HG03521 (cell line): ENCODE data around the gene ITGAV.

Source experiments
- ATAC-seq: cut with Tn5 transposase; IDR thresholded peaks from one replicate; pipeline ENCODE4 v1.9.1; 2021; ENCODE audit warnings: mild to moderate bottlenecking, moderate library complexity; ENCODE audit not compliant: unreplicated experiment

The ITGAV gene

DNA sequence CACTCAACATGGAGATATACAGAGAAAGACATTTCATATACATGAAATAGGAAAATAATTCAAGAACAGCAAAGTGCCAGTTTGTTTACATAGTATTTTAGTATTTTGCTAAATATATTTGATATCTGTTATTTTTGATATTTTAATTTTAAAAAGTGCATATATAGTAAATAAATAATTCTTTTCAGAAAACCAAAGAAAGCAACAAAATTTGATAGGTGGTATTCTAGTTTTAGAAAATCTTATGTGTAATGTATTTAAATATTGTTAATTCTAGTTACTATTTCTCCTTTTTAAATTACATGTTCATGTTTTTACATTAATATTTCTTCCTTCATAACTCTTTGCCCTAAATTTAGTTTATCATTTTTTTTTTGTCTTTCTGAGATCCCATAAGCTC, 69.5 kb downstream of the ITGAV start:
- no peak for ATAC-seq

DNA sequence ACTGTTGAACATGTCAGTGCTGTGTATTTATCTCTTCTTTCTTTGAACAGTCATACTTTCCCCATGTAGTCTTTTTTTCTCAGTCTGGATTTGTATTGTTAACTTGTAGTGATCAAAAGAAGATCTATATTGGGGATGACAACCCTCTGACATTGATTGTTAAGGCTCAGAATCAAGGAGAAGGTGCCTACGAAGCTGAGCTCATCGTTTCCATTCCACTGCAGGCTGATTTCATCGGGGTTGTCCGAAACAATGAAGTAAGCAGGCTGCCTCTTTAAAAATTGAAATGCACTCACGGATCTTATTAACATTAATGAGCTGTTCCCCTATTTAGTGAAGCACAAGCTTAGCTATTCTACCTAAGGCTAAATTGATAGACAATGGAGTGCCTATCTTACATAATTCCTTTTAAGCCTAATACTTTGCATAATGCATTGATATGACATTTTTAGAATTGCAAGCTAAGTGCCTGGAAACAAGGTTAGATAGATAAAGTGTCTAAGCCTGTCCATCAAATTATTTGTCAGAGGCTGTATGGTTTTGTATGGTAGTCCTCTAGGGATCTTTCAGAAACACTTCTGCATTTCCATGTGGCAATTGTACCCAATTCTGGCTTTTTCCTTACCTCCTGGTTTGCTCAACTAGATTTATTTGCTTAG, 74.7 kb downstream of the ITGAV start:
- ATAC-seq: no peak

DNA sequence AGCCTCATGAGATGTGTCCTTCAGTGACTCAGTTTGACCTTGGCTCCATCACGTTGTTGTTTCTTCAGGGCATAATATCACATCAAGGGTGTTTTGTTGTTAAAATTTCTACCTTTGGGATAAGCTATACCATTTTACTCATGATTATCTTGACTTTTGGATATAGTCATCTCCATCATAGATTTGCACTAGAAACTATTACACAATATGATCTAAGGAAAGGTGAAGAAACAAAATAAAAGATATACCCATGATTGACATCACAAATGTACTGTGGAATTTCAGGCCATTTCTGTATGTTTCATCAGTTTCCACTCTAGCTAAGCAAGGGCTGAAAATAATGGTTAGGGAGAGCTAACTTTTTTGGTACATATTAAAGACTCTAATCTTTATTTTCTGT, 79.3 kb downstream of the ITGAV start:
- ATAC-seq: no peak

DNA sequence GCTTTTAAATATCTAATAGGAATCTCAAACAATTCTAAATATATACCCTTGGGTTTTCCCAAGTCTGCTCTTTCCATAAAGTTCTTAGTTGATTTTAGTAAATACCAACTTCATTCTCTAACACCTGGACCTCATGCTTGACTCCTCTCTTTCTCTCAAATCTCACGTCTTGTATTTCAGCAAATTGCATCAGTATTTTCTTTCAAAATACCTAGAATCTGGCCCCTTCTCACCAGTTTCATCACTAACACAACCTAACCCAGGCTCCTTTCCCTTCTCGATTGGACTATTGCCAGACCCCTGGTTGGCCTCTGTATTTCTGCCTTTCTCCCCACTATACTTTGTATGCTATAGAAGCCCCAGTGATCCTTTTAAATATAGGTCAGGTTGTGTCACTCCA, 81.0 kb downstream of the ITGAV start:
- no peak for ATAC-seq

DNA sequence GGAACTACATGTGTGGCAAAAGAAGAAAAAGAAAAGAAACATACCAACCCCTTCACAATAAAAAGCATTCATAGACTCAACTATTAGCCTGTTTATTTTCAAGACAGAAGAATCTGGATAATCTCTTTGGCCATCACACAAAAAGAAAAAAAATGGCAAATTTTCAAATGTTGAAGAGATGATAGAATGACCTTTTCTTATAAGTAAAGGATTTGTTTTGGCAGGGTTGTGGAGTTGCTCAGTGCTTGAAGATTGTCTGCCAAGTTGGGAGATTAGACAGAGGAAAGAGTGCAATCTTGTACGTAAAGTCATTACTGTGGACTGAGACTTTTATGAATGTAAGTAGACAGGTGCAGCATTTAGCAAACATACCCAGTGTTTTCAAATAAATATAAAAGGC, 85.5 kb downstream of the ITGAV start:
- no peak for ATAC-seq

DNA sequence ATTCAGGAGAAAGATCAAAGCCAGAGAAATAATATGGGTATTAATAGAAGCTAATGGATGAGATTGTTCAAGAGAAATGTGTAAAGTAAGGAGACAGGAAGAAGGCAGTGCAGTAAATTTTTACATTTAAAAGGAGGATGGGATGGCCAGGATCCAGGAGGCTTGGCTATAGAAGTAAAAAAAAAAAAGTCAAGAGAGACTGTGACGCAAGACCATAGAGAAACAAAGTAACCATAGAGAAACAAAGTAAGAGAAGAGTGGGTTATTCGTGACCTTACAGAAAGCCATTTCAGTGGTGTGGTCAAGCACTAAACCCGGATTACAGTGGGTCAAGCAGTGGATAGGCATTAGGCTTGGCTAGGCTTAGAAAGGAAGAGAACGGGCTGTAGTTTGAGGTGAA, 93.5 kb downstream of the ITGAV start:
- ATAC-seq: no peak

DNA sequence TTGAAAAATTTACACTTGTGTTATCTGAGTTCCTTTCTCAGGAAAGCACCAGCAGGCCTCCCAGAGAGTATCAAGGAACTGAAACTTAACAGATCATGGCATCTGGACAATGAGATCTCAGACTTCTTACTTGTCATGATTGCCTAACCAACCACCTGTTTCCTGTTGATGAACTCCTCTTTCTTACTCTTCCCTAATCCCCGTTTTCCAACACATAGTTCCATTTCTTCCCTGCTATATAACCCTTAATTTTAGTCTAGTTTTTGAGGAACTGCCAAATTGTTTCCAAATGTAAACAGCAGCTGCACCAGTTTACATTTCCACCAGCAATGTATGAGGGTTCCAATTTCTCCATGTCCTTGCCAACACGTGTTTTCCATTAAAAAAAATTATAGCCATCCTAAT, 98.0 kb downstream of the ITGAV start:
- ATAC-seq: no peak

DNA sequence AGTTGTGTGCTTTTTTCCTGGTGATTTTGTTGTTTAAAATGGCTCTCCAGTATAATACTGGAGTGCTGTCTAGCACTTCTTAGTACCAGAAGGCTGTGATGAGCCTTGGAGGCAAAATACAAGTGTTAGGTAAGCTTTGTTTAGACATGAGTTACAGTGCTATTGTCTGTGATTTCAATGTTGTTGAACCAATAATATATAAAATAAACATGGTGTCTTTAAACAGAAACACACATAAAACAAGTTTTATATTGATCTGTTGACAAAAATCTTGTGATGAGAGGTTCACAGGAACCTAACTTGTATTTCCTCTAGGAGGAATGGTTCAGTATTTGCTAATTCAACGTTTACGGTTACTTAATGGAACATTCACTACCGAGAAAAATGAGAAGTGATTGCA, 99.0 kb downstream of the ITGAV start:
- ATAC-seq: no peak

DNA sequence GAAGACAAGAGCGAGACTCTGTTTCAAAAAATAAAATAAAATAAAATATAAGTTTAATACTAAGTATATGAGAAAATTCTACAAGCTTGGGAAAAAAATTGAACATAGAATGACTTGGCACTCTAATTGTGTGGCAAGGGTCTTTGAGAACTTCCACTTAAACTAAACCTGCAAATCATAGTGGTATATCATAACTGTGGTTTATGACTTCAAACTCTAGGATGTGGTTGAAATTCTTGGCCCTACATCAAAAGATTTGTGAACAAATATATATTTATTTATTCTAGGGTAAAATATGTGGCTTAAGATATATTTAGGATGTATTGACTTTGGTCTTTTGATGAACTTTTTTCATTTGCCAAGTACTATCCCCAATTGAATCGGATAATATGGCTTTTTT, 100.9 kb downstream of the ITGAV start:
- ATAC-seq: no peak

DNA sequence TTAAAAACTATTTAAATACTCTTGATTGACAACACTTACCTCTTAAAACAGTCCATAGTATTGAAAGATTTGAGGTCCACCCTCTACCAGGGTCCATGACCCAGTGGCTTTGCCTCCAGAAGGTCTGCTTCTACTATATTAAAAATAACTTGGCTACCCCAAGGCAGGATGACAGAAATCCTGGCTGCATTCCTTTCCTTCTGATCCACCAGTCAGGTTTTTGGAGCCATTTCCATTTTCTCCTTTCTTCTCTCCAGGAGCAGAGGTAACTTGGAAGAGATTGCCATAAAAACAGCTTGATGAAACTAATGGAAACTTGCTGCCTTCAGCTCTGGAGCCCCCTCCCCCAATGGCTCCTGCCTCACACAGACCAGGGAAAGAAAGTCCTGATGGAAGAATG, 101.4 kb downstream of the ITGAV start:
- ATAC-seq: no peak

DNA sequence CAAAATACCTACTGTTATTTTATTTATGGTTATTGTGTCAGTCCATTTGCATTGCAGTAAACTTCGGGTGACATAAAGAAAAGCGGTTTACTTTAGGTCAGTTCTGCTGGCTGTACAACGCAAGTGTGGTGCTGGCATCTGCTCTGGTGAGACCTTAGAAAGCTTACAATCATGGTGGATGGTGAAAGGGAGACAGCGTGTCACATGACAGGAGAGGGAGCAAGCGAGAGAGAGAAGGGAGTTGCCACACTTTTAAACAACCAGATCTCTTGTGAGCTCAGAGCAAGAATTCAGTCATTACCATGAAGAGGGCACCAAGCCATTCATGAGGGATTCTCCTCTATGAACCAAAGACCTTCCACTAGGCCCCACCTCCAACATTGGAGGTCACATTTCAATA, 102.0 kb downstream of the ITGAV start:
- no peak for ATAC-seq

DNA sequence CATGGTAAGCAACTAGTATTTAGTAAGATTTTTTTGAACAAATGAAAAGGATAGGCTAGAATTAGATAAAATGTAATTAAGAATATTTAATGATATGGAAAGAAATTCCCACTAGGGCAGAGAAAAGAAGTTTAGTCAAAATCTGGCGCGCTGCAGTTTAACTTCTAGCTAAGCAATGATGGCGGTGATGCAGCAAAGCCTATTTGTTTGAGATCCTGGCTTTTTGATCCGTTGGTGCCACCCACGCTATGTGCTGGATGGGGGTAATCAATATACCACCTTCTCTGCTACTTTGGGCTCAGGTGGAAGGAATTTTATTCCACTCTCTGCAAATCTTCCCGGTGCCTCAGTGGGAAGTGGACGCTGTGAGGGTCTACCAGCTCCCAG, 103.6 kb downstream of the ITGAV start:
- no peak for ATAC-seq

DNA sequence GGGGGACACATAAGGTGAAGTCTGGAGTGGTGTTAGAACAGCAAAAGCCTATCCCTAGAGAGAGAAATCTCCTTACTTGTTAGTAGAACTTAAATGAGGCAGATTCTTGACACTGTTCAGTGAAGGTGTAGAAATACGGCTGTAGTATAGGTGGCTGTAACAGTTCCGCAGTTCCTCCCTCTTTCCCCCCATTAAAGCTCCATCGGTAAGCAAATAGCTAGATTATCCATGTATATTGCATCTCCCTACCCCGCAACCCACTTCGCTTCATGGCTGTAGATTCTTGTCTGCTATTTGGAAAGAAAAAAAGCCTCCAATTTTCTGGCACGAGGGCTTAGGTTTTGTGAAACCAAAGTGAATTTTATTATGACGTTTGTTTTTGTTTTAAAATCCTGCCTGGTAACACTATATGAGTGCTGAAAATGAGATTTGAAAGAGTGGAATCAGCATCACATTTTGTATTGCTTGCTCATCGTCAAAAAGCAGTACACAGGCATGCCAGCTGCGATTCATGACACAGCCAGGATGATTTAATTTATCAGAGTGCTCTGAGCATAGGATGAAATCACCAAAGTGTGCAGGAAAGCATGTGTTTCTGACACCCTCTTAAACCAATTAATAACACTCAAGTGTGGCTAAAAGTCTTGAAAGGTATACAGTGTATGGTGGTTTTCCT, 105.4 kb downstream of the ITGAV start:
- ATAC-seq: no peak

DNA sequence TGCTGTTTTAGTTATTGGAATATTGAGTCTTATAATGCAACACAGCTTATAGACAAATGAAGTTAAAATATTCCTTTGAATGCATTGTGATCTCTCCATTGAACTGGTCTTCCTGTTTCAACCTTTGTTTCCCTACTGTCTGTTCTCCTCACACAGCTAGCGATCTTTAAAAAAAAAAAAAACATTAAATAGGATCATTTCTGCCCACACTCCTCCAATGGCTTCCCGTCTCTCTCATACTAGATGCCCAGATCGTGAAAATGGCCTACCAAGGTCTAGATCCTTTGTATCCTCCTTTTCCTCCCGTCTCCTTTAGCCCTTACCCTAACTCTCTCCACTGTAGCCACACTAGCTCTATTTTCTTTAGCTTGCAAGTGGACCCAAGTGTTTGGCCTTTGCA, 106.4 kb downstream of the ITGAV start:
- no peak for ATAC-seq

DNA sequence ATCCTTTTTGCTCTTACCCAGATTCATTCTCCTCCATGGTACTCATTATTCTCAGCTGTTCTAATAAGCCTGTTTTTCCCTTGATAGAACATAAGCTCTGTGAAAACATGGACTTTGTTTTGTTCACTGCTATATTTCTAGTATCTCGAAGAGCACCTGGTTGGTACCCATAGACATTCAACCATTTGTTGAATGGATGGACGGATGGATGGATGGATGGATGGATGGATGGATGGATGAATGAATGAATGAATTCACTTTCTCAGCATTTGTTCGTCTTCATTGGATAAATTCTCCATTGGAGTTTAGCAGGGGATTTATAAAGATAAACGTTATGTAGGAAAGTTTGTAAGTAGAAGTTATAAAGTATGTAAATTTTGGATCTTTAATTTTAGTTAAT, 106.9 kb downstream of the ITGAV start:
- no peak for ATAC-seq

DNA sequence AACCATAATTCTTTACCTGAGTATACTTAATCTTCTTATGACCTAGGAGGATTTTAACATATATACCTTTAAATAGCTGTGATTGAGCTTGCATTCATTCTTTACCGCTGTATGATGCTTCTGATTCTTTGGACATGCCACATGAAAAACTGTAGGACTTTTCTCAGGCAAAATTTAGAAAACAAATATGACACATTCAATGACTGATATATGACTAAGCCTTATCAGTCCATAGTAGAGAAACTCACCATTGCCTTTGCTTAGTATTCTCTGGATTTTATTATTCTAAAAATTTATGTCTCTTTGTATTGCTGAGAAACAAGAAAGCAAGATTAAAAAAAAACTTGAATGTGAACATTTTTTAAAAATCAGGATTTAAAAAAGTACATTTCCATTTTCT, 107.7 kb downstream of the ITGAV start:
- no peak for ATAC-seq

DNA sequence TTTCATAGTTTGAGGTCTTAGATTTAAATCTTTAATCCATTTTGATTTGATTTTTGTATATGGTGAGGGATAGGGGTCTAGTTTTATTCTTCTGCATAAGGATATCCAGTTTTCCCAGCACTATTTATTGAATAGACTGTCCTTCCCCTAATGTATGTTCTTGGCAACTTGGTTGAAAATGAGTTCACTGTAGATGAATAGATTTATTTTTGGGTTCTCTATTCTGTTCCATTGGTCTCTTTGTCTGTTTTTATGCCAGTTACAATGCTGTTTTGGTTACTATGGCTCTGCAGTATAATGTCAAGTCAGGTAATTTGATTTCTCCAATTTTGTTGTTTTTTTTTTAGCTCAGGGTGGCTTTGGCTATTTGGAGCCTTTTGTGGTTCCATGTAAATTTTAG, 109.9 kb downstream of the ITGAV start:
- no peak for ATAC-seq

DNA sequence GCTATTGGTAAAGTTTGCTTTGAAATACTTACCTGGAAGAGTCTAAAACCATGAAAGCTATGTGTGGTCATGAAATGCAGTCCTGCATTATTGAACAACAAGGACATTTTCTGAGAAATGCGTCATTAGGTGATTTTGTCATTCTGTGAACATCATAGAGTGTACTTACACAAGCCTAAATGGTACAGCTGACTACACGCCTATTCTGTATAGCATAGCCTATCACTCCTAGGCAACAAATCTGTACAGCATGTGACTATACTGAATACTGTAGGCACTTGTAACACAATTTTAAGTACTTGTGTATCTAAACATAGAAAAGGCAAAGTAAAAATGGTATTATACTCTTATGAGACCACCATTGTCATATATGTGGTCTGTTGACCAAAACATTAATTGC, 112.2 kb downstream of the ITGAV start:
- ATAC-seq: no peak

DNA sequence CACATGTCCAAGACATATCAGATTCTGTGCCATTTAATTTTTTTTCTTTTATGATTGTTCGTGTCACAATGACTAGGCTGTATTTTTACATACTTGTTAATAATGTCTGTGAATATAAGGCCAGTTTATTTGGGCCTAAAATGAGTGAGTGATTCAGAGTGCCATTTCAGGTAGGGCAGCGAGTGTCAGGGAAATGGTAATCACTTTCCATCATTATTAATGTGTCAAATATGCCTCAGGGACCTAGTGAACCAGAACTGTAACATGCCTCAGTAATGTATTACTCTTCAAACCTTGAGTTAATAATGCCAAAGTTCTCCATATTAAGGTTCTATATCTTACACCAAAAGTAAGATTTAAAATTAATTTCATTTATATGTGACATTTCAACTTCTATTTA, 112.6 kb downstream of the ITGAV start:
- no peak for ATAC-seq

DNA sequence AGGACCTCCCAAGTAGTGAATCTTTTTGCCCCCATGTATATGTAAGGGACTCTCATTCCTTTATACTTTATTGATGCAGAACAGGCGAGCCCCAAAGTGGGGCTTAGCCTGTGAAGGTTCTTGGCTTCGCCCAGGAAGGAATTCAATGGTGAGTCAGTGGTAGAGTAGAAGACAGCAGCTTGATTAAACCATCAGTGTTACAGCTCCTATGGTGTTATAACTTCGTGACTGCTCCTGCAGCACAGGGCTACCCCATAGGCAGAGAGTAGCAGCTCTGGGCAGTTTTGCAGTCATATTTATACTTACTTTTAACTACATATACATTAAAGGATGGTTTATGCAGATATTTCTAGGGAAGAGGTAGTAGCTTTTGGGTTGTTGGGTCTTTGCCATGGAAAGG, 115.0 kb downstream of the ITGAV start:
- ATAC-seq: no peak

DNA sequence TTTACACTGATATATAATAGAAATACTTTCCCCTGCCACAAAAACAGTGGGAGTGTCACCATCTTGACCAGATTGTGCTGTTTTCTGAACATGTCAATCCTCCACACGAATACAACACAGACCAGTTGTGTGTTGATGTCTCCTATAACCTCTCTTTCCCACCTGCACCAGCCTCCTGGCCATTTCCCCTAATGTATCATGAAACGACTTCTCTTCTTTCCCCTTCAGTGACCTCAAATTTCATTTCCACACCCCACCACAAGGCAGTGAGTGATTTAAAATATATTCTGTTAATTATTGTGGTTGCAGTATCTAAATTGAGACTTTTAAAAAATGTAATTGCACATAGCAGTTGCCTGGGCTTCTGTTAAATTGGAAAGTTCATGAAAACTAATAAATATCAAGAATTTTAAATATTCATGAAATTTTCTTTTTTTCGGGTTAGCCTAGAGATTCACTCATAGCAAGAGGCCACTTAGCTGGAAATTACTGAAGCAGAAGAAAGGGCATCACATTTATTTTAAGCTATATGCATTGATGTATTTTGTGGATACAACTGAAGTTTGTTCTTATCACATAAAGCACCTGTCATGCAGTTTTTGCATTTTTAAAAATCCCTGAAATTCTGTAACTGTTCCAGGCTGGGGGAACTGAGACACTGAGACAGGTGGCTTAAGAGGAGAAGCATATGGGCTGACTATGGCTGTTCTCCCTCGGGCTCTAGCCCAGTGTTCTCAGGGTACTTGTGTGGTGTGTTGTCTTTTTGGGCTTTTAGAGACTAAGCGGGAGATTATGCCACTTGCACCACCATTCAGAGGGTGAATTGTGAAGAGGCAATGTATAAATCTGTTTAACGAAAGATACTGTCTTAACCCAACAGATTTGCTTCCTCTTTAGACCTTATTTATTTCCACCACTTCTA, 119.9 kb downstream of the ITGAV start:
- no peak for ATAC-seq

DNA sequence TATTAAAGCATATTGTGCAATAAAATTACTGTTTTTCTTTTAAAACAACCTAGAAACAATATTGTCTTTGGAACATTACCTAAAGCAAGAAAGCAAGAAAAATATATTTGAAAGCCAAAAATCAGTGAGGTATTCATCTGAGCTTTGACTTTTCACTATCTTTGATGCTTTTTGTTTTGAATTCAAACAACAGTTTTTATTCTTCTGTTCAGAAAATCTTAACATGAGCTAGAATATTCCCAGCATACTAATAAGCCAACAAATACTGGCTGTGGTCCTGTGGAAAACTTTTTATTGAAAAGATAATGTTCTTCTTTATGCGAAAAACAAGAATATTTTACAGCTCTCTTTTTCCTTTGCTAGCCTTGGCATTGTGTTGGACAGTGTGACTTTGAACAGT, 123.8 kb downstream of the ITGAV start:
- no peak for ATAC-seq
